ENCODE data around the gene PPP1R18. TPM values are rescaled to one million over a fixed set of nuclear protein-coding genes. Genes with fewer than 3 reads are reported as not detected.

The PPP1R18 gene
- total and polyA plus RNA-seq, 9 of the 15 experiments (the other 6 are each of a cell fraction or from before 2014, with no cell fraction given) = 12.0 to 99.2 (median 42.6) TPM

GRCh38 chr6:30721198-30722024, 35.0 kb upstream of the PPP1R18 start (continued):
- TF ChIP-seq MGA (IDR thresholded peaks at IDR 0.05) = no peak
- no peak for TF ChIP-seq ZNF584 (CRISPR knock-in tag; IDR thresholded peaks at IDR 0.05; ENCODE audit: low read depth)
- peak; percentile 94; the same call in 1 of the 2 replicates for TF ChIP-seq GATAD2B (IDR thresholded peaks at IDR 0.05; ENCODE audit: borderline replicate concordance)
- TF ChIP-seq, protein P1, sequence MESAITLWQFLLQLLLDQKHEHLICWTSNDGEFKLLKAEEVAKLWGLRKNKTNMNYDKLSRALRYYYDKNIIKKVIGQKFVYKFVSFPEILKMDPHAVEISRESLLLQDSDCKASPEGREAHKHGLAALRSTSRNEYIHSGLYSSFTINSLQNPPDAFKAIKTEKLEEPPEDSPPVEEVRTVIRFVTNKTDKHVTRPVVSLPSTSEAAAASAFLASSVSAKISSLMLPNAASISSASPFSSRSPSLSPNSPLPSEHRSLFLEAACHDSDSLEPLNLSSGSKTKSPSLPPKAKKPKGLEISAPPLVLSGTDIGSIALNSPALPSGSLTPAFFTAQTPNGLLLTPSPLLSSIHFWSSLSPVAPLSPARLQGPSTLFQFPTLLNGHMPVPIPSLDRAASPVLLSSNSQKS (CRISPR knock-in tag; IDR thresholded peaks at IDR 0.05) = 0 out of 2 replicates have a peak, but pooled peaks have one; percentile 27
- TF ChIP-seq SMARCE1 (IDR thresholded peaks at IDR 0.05) = no peak
- peak; percentile 31 to 97; a peak in 2 of 4 replicates for TF ChIP-seq TEAD1 (CRISPR knock-in tag; IDR thresholded peaks at IDR 0.05)
- TF ChIP-seq RCOR1 (IDR thresholded peaks at IDR 0.05; ENCODE audit: borderline replicate concordance in 1 of 2, low read depth in 2 of 2, low read length in 2 of 2) = peak in 1 of 2 experiments; percentile 51; a peak in 1 of 4 replicates
- peak; percentile 88; the same call in 1 of the 2 replicates for TF ChIP-seq GATAD2A (IDR thresholded peaks at IDR 0.05)
- no peak for TF ChIP-seq ZNF311 (CRISPR knock-in tag; IDR thresholded peaks at IDR 0.05)
- no peak for TF ChIP-seq SNAPC5 (CRISPR knock-in tag; IDR thresholded peaks at IDR 0.05)
- no peak for TF ChIP-seq LEF1 (IDR thresholded peaks at IDR 0.05)
- TF ChIP-seq ILF3 (IDR thresholded peaks at IDR 0.05; ENCODE audit: borderline replicate concordance) = peak; percentile 98
- peak; percentile 29 for TF ChIP-seq HNRNPLL (IDR thresholded peaks at IDR 0.05; ENCODE audit: low read depth, low read length, poor library complexity, severe bottlenecking)
- TF ChIP-seq RFX5 (IDR thresholded peaks at IDR 0.05; ENCODE audit: low read depth, low read length) = no peak
- TF ChIP-seq CBFA2T3 (IDR thresholded peaks at IDR 0.05) = no peak
- no peak for TF ChIP-seq ZC3H11A (IDR thresholded peaks at IDR 0.05; ENCODE audit: low read depth, low read length)
